DOHH2 (cell line): Measurements from ENCODE around the gene FBXO24.

Experiments
- H3F3A ChIP-seq: fragments of 200-600 bp; sonication (generic), shearing (Covaris generic); 2 replicates; pipeline ENCODE4 v1.6.0; 2016; ENCODE audit warnings: antibody characterized with exemption, mild to moderate bottlenecking; ENCODE audit not compliant: control insufficient read depth, insufficient read depth
- H3K27ac ChIP-seq: fragments of 200-600 bp; sonication (generic); 2 replicates; pipeline ENCODE4 v1.5.1; 2014; ENCODE audit warnings: low read depth, mild to moderate bottlenecking, low read length, moderate library complexity
- H3K27me3 ChIP-seq: fragments of 200-600 bp; sonication (generic); 2 replicates; pipeline ENCODE4 v1.6.1; 2014; ENCODE audit warnings: mild to moderate bottlenecking, low read length, mixed read lengths; ENCODE audit not compliant: control insufficient read depth
- H3K36me3 ChIP-seq: fragments of 200-600 bp; sonication (generic); 2 replicates; pipeline ENCODE4 v1.6.1; 2014; ENCODE audit warnings: mild to moderate bottlenecking, low read length, moderate library complexity, mixed read lengths; ENCODE audit not compliant: control insufficient read depth
- H3K4me1 ChIP-seq: fragments of 200-600 bp; sonication (generic); 2 replicates; pipeline ENCODE4 v1.6.1; 2014; ENCODE audit warnings: mild to moderate bottlenecking, low read length, mixed read lengths; ENCODE audit not compliant: control insufficient read depth
- H3K4me2 ChIP-seq: fragments of 200-600 bp; sonication (generic); 2 replicates; pipeline ENCODE4 v1.6.0; 2014; ENCODE audit warnings: mild to moderate bottlenecking, low read length, moderate library complexity
- H3K4me3 ChIP-seq: fragments of 200-600 bp; sonication (generic); 2 replicates; pipeline ENCODE4 v1.5.1; 2014; ENCODE audit warnings: mild to moderate bottlenecking, low read length, mixed read lengths
- H3K79me2 ChIP-seq: fragments of 200-600 bp; sonication (generic); 2 replicates; pipeline ENCODE4 v1.6.1; 2014; ENCODE audit warnings: mild to moderate bottlenecking, low read length, mixed read lengths; ENCODE audit not compliant: control insufficient read depth
- H3K9me2 ChIP-seq: fragments of 200-600 bp; sonication (generic); replicated peaks from 2 replicates; pipeline ENCODE4 v1.6.1; 2014; ENCODE audit warnings: mild to moderate bottlenecking, low read length, mixed read lengths; ENCODE audit not compliant: control insufficient read depth
- H3K9me3 ChIP-seq: fragments of 200-600 bp; sonication (generic); 2 replicates; pipeline ENCODE4 v1.6.1; 2014; ENCODE audit warnings: antibody characterized with exemption, low read length, mixed read lengths; ENCODE audit not compliant: control insufficient read depth, insufficient read depth
- H4K20me1 ChIP-seq: fragments of 200-600 bp; sonication (generic); 2 replicates; pipeline ENCODE4 v1.6.0; 2014; ENCODE audit warnings: low read depth, mild to moderate bottlenecking, antibody characterized with exemption, low read length, moderate library complexity; ENCODE audit not compliant: control insufficient read depth, insufficient read depth
- CTCF ChIP-seq: fragments of 200-600 bp; sonication (generic); IDR thresholded peaks from one replicate; pipeline ENCODE4 v1.5.1; 2014; ENCODE audit warnings: antibody characterized with exemption, mild to moderate bottlenecking, low read depth, low read length; ENCODE audit not compliant: poor library complexity, severe bottlenecking
- EZH2phosphoT487 ChIP-seq: fragments of 200-600 bp; sonication (generic); IDR thresholded peaks from 2 replicates; pipeline ENCODE4 v1.6.1; 2017; ENCODE audit warnings: borderline replicate concordance, mild to moderate bottlenecking, antibody characterized with exemption, low read length, moderate library complexity, mixed read lengths

The FBXO24 gene

GRCh38 chr7:100559127-100559526, 27.0 kb upstream of the FBXO24 start:
- Histone ChIP-seq H3K4me1 (peaks cover 7% of the 10 kb centered on the region), H3K4me3 (no peak overlapping the region), H3K79me2 (no peaks in the 10 kb centered on the region), H3K27me3 (no peaks in the 10 kb centered on the region), H4K20me1 (no peaks in the 10 kb centered on the region), H3K9me2 (no peaks in the 10 kb centered on the region), H3K9me3 (no peaks in the 10 kb centered on the region), H3K36me3 (peaks cover 8% of the 10 kb centered on the region), H3F3A (peaks cover 4% of the 10 kb centered on the region; the same call in 1 of the 2 replicates), H3K4me2 (no peak overlapping the region), H3K27ac (no peak overlapping the region)
- TF ChIP-seq EZH2phosphoT487 (no peak), CTCF (no peak)

- no peaks in the 10 kb centered on the region for H3K36me3 ChIP-seq
- no peaks in the 10 kb centered on the region for H3K79me2 ChIP-seq
- no peaks in the 10 kb centered on the region for H3K27me3 ChIP-seq
- no peak overlapping the region for H3K4me3 ChIP-seq
- H3K9me2 ChIP-seq, result no peaks in the 10 kb centered on the region
- TF ChIP-seq EZH2phosphoT487, result no peak
- no peak for TF ChIP-seq CTCF
- H3K27ac ChIP-seq, result no peak overlapping the region
- no peaks in the 10 kb centered on the region for H3K9me3 ChIP-seq
- no peaks in the 10 kb centered on the region for H4K20me1 ChIP-seq
- H3K4me1 ChIP-seq, result peaks cover 8% of the 10 kb centered on the region
- no peak overlapping the region for H3K4me2 ChIP-seq
- H3F3A ChIP-seq, result peaks cover 4% of the 10 kb centered on the region; the same call in 1 of the 2 replicates
Measured at GRCh38 chr7:100561491-100562194, 24.5 kb upstream of the FBXO24 start.

GRCh38 chr7:100562195-100563099, 23.7 kb upstream of the FBXO24 start:
- Histone ChIP-seq H3F3A (peaks cover 4% of the 10 kb centered on the region; the same call in 1 of the 2 replicates), H3K27ac (no peak overlapping the region), H3K4me1 (peaks cover 10% of the 10 kb centered on the region), H3K4me2 (no peak overlapping the region), H3K36me3 (no peaks in the 10 kb centered on the region), H3K27me3 (no peaks in the 10 kb centered on the region), H3K4me3 (no peak overlapping the region), H4K20me1 (no peaks in the 10 kb centered on the region), H3K9me3 (no peaks in the 10 kb centered on the region), H3K9me2 (no peaks in the 10 kb centered on the region), H3K79me2 (no peaks in the 10 kb centered on the region)
- TF ChIP-seq CTCF (no peak), EZH2phosphoT487 (no peak)
